Body of pancreas (tissue), 4 donors: ENCODE results near the gene RPL23. TPM values are rescaled to one million over a fixed set of nuclear protein-coding genes. Genes with fewer than 3 reads are reported as not detected.

Experiments used
- ATAC-seq: fragments of 150-250 bp; one replicate; pipeline ENCODE4 v1.9.1; 2016
- DNase-seq, 4 donors: peaks; one replicate each; pipeline ENCODE4 v3.0.0-alpha.2; 2019
- H3K27ac ChIP-seq, 4 donors: fragments of 200-600 bp; sonication (generic); 1 replicate in 3 of 4; 2 replicates in 1 of 4; pipeline versions ENCODE4 v1.5.1 to v1.6.1; 2016 to 2019; ENCODE audit warnings: mild to moderate bottlenecking in 1 of 4, mixed read lengths in 1 of 4, moderate library complexity in 1 of 4
- H3K27me3 ChIP-seq, 2 donors: fragments of 200-600 bp; sonication (generic); one replicate each; pipeline ENCODE4 v1.6.0; 2016; ENCODE audit warnings: mild to moderate bottlenecking in 1 of 2
- H3K36me3 ChIP-seq, 2 donors: fragments of 200-600 bp; sonication (generic); replicated peaks in 1 of 2; 2 replicates each; pipeline ENCODE4 v1.5.1; 2016; ENCODE audit warnings: low read depth in 2 of 2; ENCODE audit not compliant: insufficient read depth in 1 of 2
- H3K4me1 ChIP-seq: fragments of 200-600 bp; sonication (generic); one replicate; pipeline ENCODE4 v1.6.0; 2016
- H3K4me3 ChIP-seq, 2 donors: fragments of 200-600 bp; sonication (generic); 1 replicate in 1 of 2; 2 replicates in 1 of 2; pipeline ENCODE4 v1.5.1; 2016 to 2019
- H3K9me3 ChIP-seq, 3 donors: fragments of 200-600 bp; sonication (generic); 1 replicate in 2 of 3; 2 replicates in 1 of 3; pipeline ENCODE4 v1.5.1; 2016
- CTCF ChIP-seq, 7 experiments: fragments of 450-650 bp in 4 of 7; fragments of 200-600 bp in 3 of 7; sonication (generic) in 3 of 7; IDR thresholded peaks; one replicate each; pipeline ENCODE4 v1.5.1; 2016 to 2019; ENCODE audit warnings: antibody characterized with exemption in 7 of 7
- POLR2A ChIP-seq, 3 donors: fragments of 450-650 bp; IDR thresholded peaks; one replicate each; pipeline ENCODE4 v1.6.1; 2016; ENCODE audit warnings: antibody characterized with exemption in 3 of 3, mild to moderate bottlenecking in 2 of 3
- WGBS, 2 donors: methylation state at CpG; one replicate each; pipeline ENCODE4 v1.1.5; 2017; 5-methylcytosine and 5-hydroxymethylcytosine counted together
- intact Hi-C: fragments of 100-400 bp; cut with DNase I; formaldehyde crosslinking; loops from one replicate; pipeline ENCODE4 v1.15.1; 2023
- microRNA-seq, 2 donors: library from miRNA; unstranded; fragments of <30 nt; microRNA quantifications; one replicate each; pipeline ENCODE4, GENCODE V29; 2016; ENCODE audit warnings: borderline number of aligned reads in 2 of 2, borderline replicate concordance in 2 of 2
- small RNA-seq: library from RNA; depleted of rRNA; stranded (forward); fragments of <200 nt; gene quantifications from one replicate; pipeline ENCODE3, GENCODE V24; 2016
- total RNA-seq, 2 donors: library from RNA; depleted of rRNA; stranded (reverse); fragments of >200 nt; gene quantifications; one replicate each; pipeline ENCODE4 v1.1.0, GENCODE V29; 2016

Gene RPL23
- total RNA-seq, 2 donors from 2014 or later = 693 to 755 TPM

DNA sequence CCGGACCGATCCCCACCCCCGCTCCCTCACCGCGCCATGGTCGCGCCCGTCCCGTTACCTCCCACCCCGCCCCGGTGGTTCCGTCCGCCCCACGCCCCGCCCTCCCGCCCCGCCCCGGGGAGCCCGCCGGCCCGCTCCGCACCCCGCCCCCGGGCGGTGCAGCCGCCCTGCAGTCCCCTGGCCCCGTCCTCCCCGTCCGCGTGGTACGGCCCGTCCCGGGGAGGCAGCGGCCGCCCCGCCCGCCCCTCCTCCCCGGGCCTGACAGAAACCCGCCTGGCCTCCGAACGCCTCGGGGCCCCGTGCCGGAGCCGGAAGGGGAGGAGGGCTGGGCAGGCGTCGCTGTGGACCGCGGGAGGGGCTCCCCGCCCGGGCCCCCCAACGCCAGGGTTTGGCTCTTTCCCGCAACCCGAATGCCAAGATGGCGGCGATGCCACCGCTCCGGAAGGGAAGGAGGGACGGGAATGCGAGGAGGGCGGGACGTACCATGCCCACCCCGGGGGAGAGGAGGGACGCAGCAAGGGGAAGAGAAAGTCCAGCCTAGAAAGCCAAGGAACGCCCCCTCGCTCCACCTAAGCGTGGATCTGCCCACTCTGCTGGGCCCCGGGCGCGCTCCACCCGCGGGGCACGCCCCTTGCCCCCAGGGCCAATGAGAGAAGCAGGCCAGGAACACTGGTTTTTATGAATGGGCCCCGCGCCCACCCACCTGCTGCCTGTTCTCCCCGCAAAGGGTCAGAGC lies 53.9 kb downstream of the RPL23 start, which contains the start of gene PIP4K2B:
Gene PIP4K2B, minus strand, starts transcription at position 56 of the 736 bp plus-strand sequence. CDS start 132 bp downstream, outside the sequence.
- H3K9me3 ChIP-seq = no peaks in the 10 kb centered on the region
- DNase-seq (peak; percentile 96 to 98 (median 98)), ATAC-seq (peak; percentile 95)
- 0 to 2% methylated on average over 17 of the region's 76 CpGs for WGBS, 2 donors
- H3K27ac ChIP-seq = peak within 1 kb of the TSS; percentile 95 to 100 (median 99)
- H3K36me3 ChIP-seq = peaks cover 0 to 15% of the 10 kb centered on the region in 2 donors
- no peak for TF ChIP-seq CTCF (IDR thresholded peaks at IDR 0.05)
- peak; percentile 40 to 68 (median 64) for TF ChIP-seq POLR2A (IDR thresholded peaks at IDR 0.05)
- intact Hi-C loops = no loop called here
- H3K27me3 ChIP-seq = no peaks in the 10 kb centered on the region
- peak within 1 kb of the TSS; percentile 52 to 98 for H3K4me3 ChIP-seq
- H3K4me1 ChIP-seq = peaks cover 30% of the 10 kb centered on the region

DNA sequence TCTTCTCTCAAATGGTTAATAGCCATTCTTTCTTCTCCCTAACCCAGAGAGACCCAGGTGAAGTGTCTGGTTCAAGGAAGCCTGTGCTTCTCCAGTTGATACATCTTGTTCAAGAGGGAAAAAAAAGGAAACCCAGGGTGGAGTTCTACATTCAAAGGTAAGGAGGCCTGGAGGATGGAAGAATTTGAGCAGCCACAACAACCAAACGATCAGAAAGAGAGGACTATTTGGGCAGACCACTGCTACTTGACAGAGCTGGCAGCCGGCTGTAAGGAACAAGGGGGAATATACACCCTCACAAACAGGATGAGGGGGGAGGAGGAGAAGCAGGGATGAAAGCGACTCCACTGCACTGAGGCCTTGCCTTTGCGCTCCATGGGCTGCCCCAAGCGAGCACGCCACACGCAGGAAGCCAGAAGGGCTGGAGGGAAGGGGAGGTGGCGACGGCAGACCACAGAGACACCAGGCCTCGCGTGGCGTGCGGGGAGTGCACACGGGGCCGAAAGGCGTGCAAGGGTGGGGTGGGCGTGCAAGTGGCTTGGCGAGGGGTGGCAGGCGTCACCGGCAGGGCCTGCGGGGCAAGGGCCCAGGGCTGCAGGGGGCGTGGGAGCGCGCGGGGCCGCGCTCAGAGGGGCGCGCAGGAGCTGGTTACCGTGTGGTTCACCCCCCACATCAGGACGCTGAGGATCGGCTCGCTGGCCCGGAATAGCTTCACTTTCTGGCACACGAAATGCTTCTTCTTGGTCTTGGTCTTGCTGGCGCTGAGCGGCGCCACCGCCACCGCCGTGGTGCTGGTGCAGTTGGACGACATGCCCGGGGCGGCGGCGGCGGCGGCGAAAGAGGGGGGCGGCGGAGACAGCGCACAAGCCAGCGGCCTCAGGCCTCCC lies 54.7 kb downstream of the RPL23 start:
- H3K4me3 ChIP-seq = peak overlapping the region; percentile 52 to 98
- TF ChIP-seq CTCF (IDR thresholded peaks at IDR 0.05) (no peak), POLR2A (IDR thresholded peaks at IDR 0.05) (peak in 1 of 3 donors; percentile 40)

More for the DNA sequence above, 54.7 kb downstream of the RPL23 start:
- Histone ChIP-seq H3K9me3 (no peaks in the 10 kb centered on the region), H3K4me1 (peaks cover 30% of the 10 kb centered on the region), H3K27ac (peak overlapping the region; percentile 95 to 100 (median 99)), H3K36me3 (peaks cover 0 to 12% of the 10 kb centered on the region in 2 donors), H3K27me3 (no peaks in the 10 kb centered on the region)
- intact Hi-C loops = no loop called here
- 0% methylated on average over 16 to 47 of the region's 53 CpGs for WGBS, 2 donors
- DNase-seq (peak in 3 of 4 donors; percentile 42 to 48 (median 43)), ATAC-seq (peak; percentile 7)

Small RNAs within 50 kb of the gene (microRNA-seq; reads per million reads assigned to microRNA genes)
- gene MIR4727 = 0.45 to 1.9 reads per million in 2 donors

Small RNAs within 50 kb of the gene (small RNA-seq; reads per million reads assigned to genes)
- gene MIR4727 (not detected), gene SNORA21 (not detected), gene SNORA21B (not detected)

Other genes starting within 250 kb of the RPL23 start
- 10 to 100 TPM; 11.2 to 19.8 TPM for gene SRCIN1, start 247.8 kb downstream of the RPL23 start, total RNA-seq
- 10 to 100 TPM in 1 of 2 donors, 1 to 10 TPM in 1; 3.9 to 11.2 TPM for gene EPOP, start 178.8 kb downstream of the RPL23 start, total RNA-seq
- gene MLLT6, start 148.4 kb downstream of the RPL23 start, total RNA-seq = 100 to 1,000 TPM in 1 of 2 donors, 10 to 100 TPM in 1; 90.8 to 121 TPM
- 10 to 100 TPM; 11.2 TPM for gene CISD3, start 123.4 kb downstream of the RPL23 start, total RNA-seq
- gene PCGF2, start 105.4 kb downstream of the RPL23 start, total RNA-seq = 1 to 10 TPM; 5.9 to 9.3 TPM
- gene PSMB3, start 101.0 kb downstream of the RPL23 start, total RNA-seq = 10 to 100 TPM; 68.2 to 99.2 TPM
- gene PIP4K2B, start 54.2 kb downstream of the RPL23 start, total RNA-seq = 10 to 100 TPM; 20.2 to 30.3 TPM
- 10 to 100 TPM; 15.0 to 39.2 TPM for gene CWC25, start 28.4 kb downstream of the RPL23 start, total RNA-seq
- 10 to 100 TPM; 70.3 to 76.1 TPM for gene LASP1, start 16.3 kb upstream of the RPL23 start, total RNA-seq
- not detected for gene FBXO47, start 113.7 kb upstream of the RPL23 start, total RNA-seq